NCI-H1092 treated with DMSO at 0.1 percent for 48 hours (cell line): ENCODE measurements around the gene BANF2.

ENCODE experiments used
- DNase-seq: peaks from one replicate; lab custom pipeline; 2025; lab: John Stamatoyannopoulos, UW

BANF2 gene

GRCh38 chr20:17664025-17664633 is 35.6 kb upstream of the BANF2 start:
- DNase-seq: no peak

- DNase-seq: no peak
These were observed 34.0 kb upstream of the BANF2 start for GRCh38 chr20:17665756-17666155.

GRCh38 chr20:17666481-17666880 is 33.3 kb upstream of the BANF2 start:
- DNase-seq: no peak

GRCh38 chr20:17667445-17667844 is 32.3 kb upstream of the BANF2 start:
- DNase-seq: no peak

DNA sequence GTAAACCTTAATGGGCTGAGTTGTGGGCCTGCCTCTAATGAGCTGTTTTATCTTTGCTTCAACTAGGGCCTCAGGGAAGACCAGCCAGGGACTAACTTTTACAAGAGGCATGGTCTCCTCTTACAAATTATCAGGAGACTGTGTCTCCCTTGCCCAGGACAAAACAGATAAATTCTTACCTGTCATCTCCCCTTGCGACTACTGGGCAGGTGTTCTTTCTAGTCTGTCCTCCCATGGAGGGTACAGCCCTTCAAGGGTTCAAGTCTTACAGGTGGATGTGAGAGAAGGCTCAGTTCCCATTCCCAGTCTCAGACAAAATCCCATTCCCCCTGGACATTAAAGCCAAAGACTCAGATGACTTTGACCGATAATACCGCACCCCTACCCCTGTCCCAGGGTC is 31.3 kb upstream of the BANF2 start:
- no peak for DNase-seq

DNA sequence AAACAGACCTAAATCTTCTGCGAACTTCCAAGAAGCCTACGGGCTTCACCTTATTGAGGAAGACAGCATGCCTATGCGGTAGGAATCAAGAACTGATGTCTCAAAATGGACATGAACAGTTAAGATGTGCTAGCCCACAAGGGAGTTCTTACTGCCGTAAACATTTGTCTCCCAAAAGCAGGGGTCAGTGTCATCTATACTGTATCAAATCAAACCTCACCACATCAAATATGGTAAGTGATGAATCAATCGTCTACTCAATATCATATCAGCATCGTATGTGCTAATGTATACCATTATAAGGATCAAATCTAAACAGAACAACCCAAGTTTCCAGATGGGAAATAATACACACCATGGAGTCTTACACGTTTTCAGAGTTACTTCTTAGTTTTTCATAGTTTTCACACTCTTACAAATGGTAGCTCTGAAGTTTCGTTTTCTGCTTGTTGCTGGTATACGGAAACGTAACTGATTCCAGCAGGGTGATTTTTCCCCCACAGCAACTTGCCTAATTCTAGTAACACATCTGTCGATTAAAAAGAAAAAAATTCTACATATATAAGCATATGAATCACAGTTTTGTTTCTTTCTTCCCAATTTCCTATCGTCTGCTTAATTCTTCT is 30.3 kb upstream of the BANF2 start:
- DNase-seq: no peak

DNA sequence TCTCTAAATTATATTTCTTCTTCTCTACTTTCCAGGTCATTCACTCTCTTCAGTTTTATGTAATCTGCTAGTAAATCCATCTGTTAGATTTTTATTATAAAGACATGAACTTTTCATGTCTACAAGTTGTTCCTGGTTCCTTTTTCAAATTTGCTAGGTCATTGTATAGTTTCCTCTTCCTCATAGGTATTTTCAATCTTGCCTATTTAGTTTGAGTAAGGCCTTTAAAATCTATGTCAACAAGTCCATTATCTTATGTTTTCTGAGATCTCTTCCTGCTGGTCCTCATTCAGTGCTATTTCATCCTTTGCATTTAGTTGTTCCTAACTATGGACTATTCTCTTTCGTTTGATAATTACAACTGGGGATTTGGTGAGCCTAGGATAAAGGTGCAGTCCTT is 28.8 kb upstream of the BANF2 start:
- DNase-seq: no peak

DNA sequence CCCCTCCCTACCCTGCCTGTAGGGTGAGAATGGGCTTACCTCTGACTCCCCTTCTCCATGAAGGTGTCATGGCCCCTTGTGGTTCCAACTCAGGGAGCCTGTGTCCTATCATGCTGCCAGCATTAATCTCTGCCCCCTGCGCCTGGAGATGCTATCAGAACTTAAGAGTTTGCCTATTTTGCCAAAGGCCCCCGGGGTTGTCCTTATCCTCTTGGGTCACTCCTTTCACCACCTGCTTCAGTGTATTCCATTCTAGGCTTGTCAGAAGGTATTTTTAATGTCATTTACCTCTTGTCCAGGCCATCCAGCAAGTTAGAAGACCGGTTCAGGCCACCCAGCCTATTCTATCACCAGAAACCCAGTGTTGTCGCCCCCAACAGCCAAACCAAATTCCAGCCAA is 28.2 kb upstream of the BANF2 start:
- no peak for DNase-seq

- no peak for DNase-seq
These were observed 26.7 kb upstream of the BANF2 start for GRCh38 chr20:17673084-17673483.

DNA sequence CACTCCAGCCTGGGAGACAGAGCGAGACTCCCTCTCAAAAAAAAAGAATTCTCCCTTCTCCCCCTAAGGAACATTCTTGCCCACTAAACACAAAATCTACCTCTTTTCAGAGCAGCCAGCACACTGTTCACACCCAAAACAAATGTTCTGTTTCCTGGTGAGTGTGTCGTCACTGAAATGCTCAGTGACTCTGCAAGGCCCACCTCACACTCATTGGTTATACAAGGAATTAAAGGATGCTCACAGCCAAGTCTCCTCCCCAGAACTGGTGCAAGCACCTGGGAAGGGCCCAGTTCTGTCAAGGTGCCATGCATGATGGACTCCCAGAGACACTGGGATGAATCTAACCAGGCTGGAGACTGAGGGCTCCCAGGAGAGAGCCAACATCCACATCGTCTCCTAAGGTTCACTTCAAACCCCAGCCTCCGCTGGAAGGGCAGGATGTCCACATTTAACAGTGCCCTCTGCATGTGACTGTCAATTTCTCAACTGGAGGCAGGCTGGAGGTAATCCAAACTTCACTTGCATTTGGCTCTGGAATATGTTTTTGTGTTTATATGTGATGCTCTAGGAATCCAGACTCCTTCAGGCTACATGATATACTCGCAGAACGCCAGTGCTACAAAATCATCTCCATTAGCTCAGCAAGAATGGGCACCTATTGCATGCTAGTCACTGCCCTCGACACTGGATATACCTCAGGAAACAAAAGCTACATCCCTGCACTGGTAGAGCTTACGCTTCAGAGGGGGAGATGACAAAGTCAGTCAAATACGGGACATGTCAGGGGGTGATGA is 24.8 kb upstream of the BANF2 start:
- DNase-seq: no peak

DNA sequence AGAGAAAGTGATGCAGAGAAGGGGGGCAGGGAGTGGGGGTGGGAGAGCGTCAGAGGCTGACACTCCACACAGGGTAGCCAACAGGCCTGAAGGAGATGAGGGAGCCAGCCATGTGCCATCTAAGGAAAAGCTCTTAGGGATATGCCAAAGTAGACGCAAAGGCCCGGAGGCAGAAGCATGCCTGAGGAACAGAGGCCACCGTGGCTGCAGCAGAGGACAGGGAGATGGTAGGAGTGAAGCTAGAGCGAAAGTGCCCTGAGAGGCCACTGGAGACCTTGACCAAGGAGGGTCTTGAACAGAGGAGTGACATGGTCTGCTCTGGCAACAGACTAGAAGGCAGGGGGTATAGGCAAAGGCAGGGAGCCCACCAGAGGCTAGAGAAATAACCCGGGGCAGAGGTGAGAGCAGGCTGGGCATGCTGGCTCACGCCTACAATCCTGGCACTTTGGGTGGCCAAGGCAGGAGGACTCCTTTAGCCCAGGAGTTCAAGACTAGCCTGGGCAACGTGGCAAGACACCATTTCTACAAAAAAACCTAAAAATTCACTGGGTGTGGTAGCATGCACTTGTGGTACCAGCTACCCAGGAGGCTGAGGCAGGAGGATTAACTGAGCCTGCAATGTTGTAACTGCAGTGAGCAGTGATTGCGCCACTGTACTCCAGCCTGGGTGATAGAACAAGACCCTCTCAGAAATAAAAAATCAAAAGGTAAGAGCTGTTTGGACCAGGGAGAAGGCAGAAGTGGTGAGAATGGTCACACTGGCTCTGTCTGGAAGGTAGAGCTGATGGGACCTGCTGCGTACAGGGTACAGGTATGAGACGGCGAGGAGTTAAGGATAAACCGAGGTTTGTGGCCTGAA is 24.0 kb upstream of the BANF2 start:
- no peak for DNase-seq

DNA sequence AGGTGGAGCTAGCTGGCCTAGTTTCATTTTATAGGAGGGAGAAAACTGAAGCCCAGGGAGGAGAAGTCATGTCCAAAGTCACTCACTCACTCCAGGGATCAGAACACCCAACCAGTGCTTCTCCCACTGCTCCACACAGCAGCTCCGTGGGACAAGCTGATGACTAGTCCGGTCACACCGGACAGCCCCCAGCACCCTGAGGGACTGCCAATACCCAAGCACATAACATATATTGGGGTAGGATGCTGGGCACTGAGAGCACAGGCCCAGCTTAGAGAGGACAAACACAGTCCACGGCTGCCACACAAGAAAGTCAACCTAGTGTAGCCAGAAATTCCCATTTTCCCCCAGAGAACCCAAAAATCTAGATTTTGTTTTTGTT is 23.4 kb upstream of the BANF2 start:
- no peak for DNase-seq

- no peak for DNase-seq
These were observed 22.8 kb upstream of the BANF2 start for GRCh38 chr20:17676942-17677341.

- DNase-seq: no peak
These were observed 21.5 kb upstream of the BANF2 start for GRCh38 chr20:17678295-17678694.

GRCh38 chr20:17678886-17679285 is 20.9 kb upstream of the BANF2 start:
- no peak for DNase-seq

DNA sequence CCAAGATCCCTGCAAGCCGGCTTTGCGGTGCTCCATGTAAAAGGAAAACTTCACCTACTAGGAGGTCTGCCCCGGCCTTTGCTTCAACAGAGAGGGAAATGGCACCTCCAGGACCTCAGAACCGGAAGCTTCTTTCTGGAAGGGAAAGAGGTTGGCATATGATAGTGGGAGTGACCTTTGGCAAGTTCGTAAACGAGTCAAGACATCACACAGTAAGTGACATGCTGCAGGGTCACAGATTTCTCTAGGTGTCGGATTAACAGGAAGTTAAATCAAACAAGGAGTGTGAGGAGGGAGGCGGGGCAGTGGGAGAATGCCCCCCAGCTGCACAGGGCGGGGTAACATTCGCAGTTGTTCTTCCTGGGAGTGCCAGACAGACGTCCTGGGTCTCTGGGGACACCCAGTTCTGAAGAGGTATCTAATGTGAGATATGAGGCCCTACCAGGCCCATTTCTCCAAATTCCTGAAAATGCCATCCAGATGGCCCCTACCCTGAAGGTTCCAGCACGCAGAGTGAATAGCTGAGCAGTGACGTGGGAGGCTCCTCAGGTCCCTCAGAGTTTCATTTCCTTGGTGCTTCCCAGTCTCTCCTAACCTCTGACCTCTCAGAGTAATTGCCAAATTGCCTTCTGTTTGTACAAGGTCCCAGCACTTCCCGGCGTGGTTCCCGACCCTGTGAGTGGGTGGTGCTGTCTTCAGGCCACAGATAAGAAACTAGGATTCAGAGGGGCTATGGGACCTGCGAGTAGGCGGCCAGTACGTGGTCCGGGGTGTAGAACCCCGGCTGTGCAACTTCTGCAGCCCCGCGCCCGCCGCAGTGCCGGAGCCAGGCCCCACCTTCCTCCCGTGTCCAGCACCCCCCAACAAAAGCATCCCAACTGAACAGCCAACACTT is 19.6 kb upstream of the BANF2 start:
- DNase-seq: no peak

- peak; percentile 44 for DNase-seq
These were observed 18.7 kb upstream of the BANF2 start for GRCh38 chr20:17680836-17681725.

DNA sequence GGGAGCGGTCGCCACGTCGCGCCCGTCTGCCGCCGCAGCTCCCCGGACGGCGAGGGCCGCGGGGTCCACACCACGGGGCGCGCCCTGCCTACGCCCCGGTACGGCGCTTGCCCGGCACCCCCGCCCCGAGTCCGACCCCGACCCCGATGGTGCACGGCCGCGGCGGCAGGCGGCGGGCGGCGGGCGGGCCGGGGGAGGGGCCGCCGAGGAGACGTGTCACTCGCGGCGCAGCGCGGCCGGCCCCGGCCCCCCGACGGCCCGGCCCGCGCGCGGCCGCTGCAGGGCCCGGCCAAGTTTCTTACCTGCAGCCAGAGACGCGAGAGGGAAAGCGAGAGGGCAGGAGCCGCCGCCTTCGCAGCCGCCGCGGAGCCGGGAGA is 18.1 kb upstream of the BANF2 start:
- no peak for DNase-seq

- peak; percentile 97 for DNase-seq
These were observed 17.5 kb upstream of the BANF2 start, which contains the start of gene RRBP1 for GRCh38 chr20:17682103-17682888. TSS of gene RRBP1 (minus strand) at chr20:17682242. CDS start at chr20:17660507, 21,735 bp downstream.

DNA sequence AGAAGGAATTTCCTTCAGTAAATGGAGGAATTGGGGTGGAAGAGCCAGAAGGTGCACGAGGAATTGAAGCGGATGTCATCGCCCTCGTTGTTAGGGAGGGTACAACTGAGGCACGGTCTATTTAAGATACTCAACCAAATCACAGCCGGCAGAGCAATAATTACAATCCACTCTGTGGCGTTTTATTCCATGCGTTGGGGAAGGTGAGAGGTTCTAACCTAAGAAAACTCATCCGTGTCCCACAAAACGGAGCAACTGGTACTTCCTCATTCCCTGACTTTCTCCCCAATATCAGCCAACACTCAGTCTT is 16.9 kb upstream of the BANF2 start:
- no peak for DNase-seq
